ENCODE results near the gene DMBX1. TPM values are rescaled to one million over a fixed set of nuclear protein-coding genes. Genes with fewer than 3 reads are reported as not detected.
A peak's percentile ranks its signal among the peaks of the same experiment; 100 is the strongest.

DMBX1 gene
- total RNA-seq, 2 donors from 2014 or later, result 5.7 to 16.6 TPM

- Histone ChIP-seq H3K9ac (ENCODE audit: extremely low read depth, low read length, poor library complexity, severe bottlenecking) (no peak overlapping the region), H3K27ac (ENCODE audit: low read depth, low read length) (no peak overlapping the region), H3K27me3 (ENCODE audit: control insufficient read depth, insufficient read depth, low read length, poor library complexity, severe bottlenecking) (peaks cover 8% of the 10 kb centered on the region), H3K36me3 (ENCODE audit: control insufficient read depth, insufficient read depth, low read length) (no peaks in the 10 kb centered on the region), H3K4me3 (ENCODE audit: low read length) (no peak overlapping the region), H3K9me3 (ENCODE audit: control insufficient read depth, low read length) (no peaks in the 10 kb centered on the region), H3K4me1 (ENCODE audit: control insufficient read depth, insufficient read depth, low read length) (peaks cover 32% of the 10 kb centered on the region)
- Mint-ChIP-seq H3K27me3 (ENCODE audit: insufficient read depth) (peaks cover 73% of the 10 kb centered on the region), H3K27ac (peak overlapping the region; percentile 53), H3K36me3 (ENCODE audit: low read depth) (no peaks in the 10 kb centered on the region), H3K9me3 (no peaks in the 10 kb centered on the region), H3K4me3 (peak overlapping the region; percentile 13), H3K4me1 (peaks cover 67% of the 10 kb centered on the region)
- DNase-seq, result peak; percentile 97
- peak; percentile 52 for TF ChIP-seq CTCF (conservative IDR thresholded peaks at IDR 0.05)
- WGBS, 2 experiments (ENCODE audit: insufficient coverage in 1 of 2, insufficient read length in 1 of 2), result 0 to 4% methylated on average over 2 to 10 of the region's 10 CpGs
Observed at GRCh38 chr1:46517010-46517600, 27.5 kb downstream of the DMBX1 start.

DNA sequence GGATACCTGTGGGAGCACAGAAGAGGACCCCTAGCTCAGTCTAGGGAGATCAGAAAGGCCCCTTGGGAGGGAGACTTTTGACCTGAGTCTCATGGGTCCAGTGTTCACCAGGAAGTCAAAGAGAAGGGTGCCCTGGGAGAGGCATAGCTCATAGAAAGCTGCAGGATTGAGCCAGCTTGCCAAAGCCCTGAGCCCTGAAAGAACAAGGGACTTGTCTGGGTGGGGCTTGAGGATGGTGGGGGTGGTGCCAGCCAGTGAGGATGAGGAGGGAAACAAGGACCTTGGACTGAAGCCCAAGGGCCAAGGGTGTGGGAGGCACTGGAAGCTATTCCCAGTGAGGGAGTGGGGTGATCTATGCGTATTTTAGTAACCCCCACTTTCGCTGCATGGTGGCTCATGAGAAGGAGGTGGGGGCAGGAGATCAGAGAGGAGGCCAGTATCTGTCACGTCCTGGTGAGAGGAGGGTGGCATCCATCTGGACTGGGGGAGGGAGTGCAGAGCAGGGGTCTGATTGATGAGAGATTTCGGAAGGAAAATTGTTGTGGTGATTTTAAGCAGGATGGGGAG is 28.4 kb downstream of the DMBX1 start:
- Mint-ChIP-seq H3K27ac (no peak overlapping the region), H3K4me3 (no peak overlapping the region), H3K4me1 (peaks cover 69% of the 10 kb centered on the region), H3K36me3 (ENCODE audit: low read depth) (no peaks in the 10 kb centered on the region), H3K9me3 (no peaks in the 10 kb centered on the region), H3K27me3 (ENCODE audit: insufficient read depth) (peaks cover 73% of the 10 kb centered on the region)
- Histone ChIP-seq H3K9ac (ENCODE audit: extremely low read depth, low read length, poor library complexity, severe bottlenecking) (no peak overlapping the region), H3K36me3 (ENCODE audit: control insufficient read depth, insufficient read depth, low read length) (no peaks in the 10 kb centered on the region), H3K9me3 (ENCODE audit: control insufficient read depth, low read length) (no peaks in the 10 kb centered on the region), H3K27me3 (ENCODE audit: control insufficient read depth, insufficient read depth, low read length, poor library complexity, severe bottlenecking) (peaks cover 9% of the 10 kb centered on the region), H3K4me1 (ENCODE audit: control insufficient read depth, insufficient read depth, low read length) (peaks cover 38% of the 10 kb centered on the region), H3K4me3 (ENCODE audit: low read length) (no peak overlapping the region), H3K27ac (ENCODE audit: low read depth, low read length) (no peak overlapping the region)
- WGBS, 2 experiments (ENCODE audit: insufficient coverage in 1 of 2, insufficient read length in 1 of 2), result 73 to 80% methylated on average over 4 of the region's 4 CpGs
- no peak for TF ChIP-seq CTCF (conservative IDR thresholded peaks at IDR 0.05)
- peak; percentile 49 for DNase-seq

DNA sequence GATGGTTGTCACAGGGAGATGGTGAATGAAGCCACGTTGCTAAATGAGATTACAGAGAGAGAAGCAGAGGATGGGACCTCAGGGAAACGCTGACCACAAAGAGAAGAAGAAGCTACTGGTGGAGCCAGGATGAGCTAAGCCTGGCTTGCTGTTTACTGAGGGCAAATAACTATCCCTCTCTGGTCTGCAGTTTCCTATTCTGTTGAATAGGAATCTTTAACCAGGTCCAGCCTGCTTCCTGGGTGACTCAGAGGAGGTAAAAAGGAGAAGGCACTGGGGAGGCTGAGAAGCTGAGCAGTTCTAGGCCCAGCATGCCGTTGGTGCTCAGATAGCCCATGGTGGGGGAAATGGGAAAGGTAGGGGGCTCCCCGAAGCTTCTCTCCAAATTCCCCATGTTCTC is 29.6 kb downstream of the DMBX1 start:
- peak; percentile 37 for DNase-seq
- Histone ChIP-seq H3K9me3 (ENCODE audit: control insufficient read depth, low read length) (no peaks in the 10 kb centered on the region), H3K4me1 (ENCODE audit: control insufficient read depth, insufficient read depth, low read length) (peaks cover 40% of the 10 kb centered on the region), H3K27me3 (ENCODE audit: control insufficient read depth, insufficient read depth, low read length, poor library complexity, severe bottlenecking) (peaks cover 19% of the 10 kb centered on the region), H3K9ac (ENCODE audit: extremely low read depth, low read length, poor library complexity, severe bottlenecking) (no peak overlapping the region), H3K4me3 (ENCODE audit: low read length) (no peak overlapping the region), H3K36me3 (ENCODE audit: control insufficient read depth, insufficient read depth, low read length) (no peaks in the 10 kb centered on the region), H3K27ac (ENCODE audit: low read depth, low read length) (no peak overlapping the region)
- H3K36me3 Mint-ChIP-seq (ENCODE audit: low read depth), result no peaks in the 10 kb centered on the region
- H3K27me3 Mint-ChIP-seq (ENCODE audit: insufficient read depth), result peaks cover 72% of the 10 kb centered on the region
- WGBS, 2 experiments (ENCODE audit: insufficient coverage in 1 of 2, insufficient read length in 1 of 2), result 78 to 88% methylated on average over 3 to 4 of the region's 4 CpGs
- H3K4me3 Mint-ChIP-seq, result no peak overlapping the region
- H3K4me1 Mint-ChIP-seq, result peaks cover 73% of the 10 kb centered on the region
- no peaks in the 10 kb centered on the region for H3K9me3 Mint-ChIP-seq
- no peak overlapping the region for H3K27ac Mint-ChIP-seq
- TF ChIP-seq CTCF (conservative IDR thresholded peaks at IDR 0.05), result no peak

Measured in endodermal cell (in vitro differentiated cells).